Tibial nerve (tissue), 4 donors: ENCODE data around the gene CFAP70. TPM values are rescaled to one million over a fixed set of nuclear protein-coding genes. Genes with fewer than 3 reads are reported as not detected.

ENCODE experiments used
- DNase-seq, 2 donors: peaks; one replicate each; pipeline ENCODE4 v3.0.0-alpha.2; 2019; ENCODE audit warnings: low spot score in 2 of 2
- H3K27ac ChIP-seq, 4 donors: fragments of 200-600 bp; sonication (generic) in 3 of 4; one replicate each; pipeline ENCODE4 v1.5.1; 2017 to 2019; ENCODE audit warnings: mild to moderate bottlenecking in 1 of 4
- H3K27me3 ChIP-seq, 2 donors: fragments of 200-600 bp; sonication (generic) in 1 of 2; one replicate each; pipeline versions ENCODE4 v1.5.1 to v1.6.0; 2017 to 2019
- H3K36me3 ChIP-seq, 3 donors: fragments of 200-600 bp; sonication (generic); one replicate each; pipeline ENCODE4 v1.5.1; 2018 to 2019
- H3K4me1 ChIP-seq, 4 donors: fragments of 200-600 bp; sonication (generic) in 3 of 4; one replicate each; pipeline ENCODE4 v1.5.1; 2017 to 2019
- H3K4me3 ChIP-seq, 4 donors: fragments of 200-600 bp; sonication (generic) in 3 of 4; one replicate each; pipeline ENCODE4 v1.5.1; 2017 to 2019; ENCODE audit warnings: mild to moderate bottlenecking in 1 of 4, moderate library complexity in 1 of 4
- H3K9me3 ChIP-seq, 4 donors: fragments of 200-600 bp; sonication (generic) in 3 of 4; one replicate each; pipeline ENCODE4 v1.5.1; 2017 to 2019
- CTCF ChIP-seq, 5 experiments: fragments of 200-600 bp in 3 of 5; fragments of 450-650 bp in 2 of 5; sonication (generic) in 3 of 5; IDR thresholded peaks; one replicate each; pipeline ENCODE4 v1.5.1; 2016 to 2019; ENCODE audit warnings: antibody characterized with exemption in 5 of 5, mild to moderate bottlenecking in 3 of 5, moderate library complexity in 2 of 5
- EP300 ChIP-seq, 2 donors: sonication (generic); formaldehyde crosslinking; IDR thresholded peaks; one replicate each; pipeline ENCODE4 v1.6.1; 2017; ENCODE audit warnings: antibody characterized with exemption in 2 of 2, mild to moderate bottlenecking in 1 of 2
- POLR2A ChIP-seq, 2 donors: fragments of 450-650 bp; IDR thresholded peaks; one replicate each; pipeline ENCODE4 v1.6.1; 2017; ENCODE audit warnings: antibody characterized with exemption in 2 of 2, mild to moderate bottlenecking in 2 of 2, moderate library complexity in 2 of 2
- WGBS, 2 donors: methylation state at CpG; one replicate each; pipeline ENCODE4 v1.1.5; 2018; 5-methylcytosine and 5-hydroxymethylcytosine counted together
- total RNA-seq, 4 donors: library from RNA; depleted of rRNA; stranded (reverse); fragments of >200 nt; gene quantifications; one replicate each; pipeline ENCODE4 v1.1.0, GENCODE V29; 2016

The CFAP70 gene
- total RNA-seq, 4 donors from 2014 or later: 3.8 to 14.9 (median 6.6) TPM

GRCh38 chr10:73252445-73253224 lies 106.0 kb downstream of the CFAP70 start, which contains the start of gene MRPS16:
Gene MRPS16 (minus strand): TSS chr10:73252644. CDS start chr10:73252482, 162 bp downstream.
- Histone ChIP-seq H3K27ac (peak within 1 kb of the TSS; percentile 76 to 93 (median 90)), H3K4me3 (peak within 1 kb of the TSS; percentile 69 to 84 (median 80)), H3K36me3 (peaks cover 0 to 25% (median 0%) of the 10 kb centered on the region in 3 donors), H3K4me1 (peaks cover 6 to 44% (median 16%) of the 10 kb centered on the region in 4 donors), H3K27me3 (no peaks in the 10 kb centered on the region), H3K9me3 (no peaks in the 10 kb centered on the region)
- WGBS, 2 donors: 0% methylated on average over 37 to 38 of the region's 51 CpGs
- DNase-seq: peak; percentile 87 to 96
- TF ChIP-seq EP300 (IDR thresholded peaks at IDR 0.05): peak; percentile 93 to 99
- TF ChIP-seq CTCF (IDR thresholded peaks at IDR 0.05): peak in 2 of 5 experiments; percentile 18 to 41
- TF ChIP-seq POLR2A (IDR thresholded peaks at IDR 0.05): peak; percentile 2 to 57

- Histone ChIP-seq H3K36me3 (peaks cover 0 to 25% (median 0%) of the 10 kb centered on the region in 3 donors), H3K4me3 (peak overlapping the region; percentile 69 to 84 (median 80)), H3K27me3 (no peaks in the 10 kb centered on the region), H3K27ac (peak overlapping the region; percentile 76 to 93 (median 90)), H3K4me1 (peaks cover 8 to 47% (median 19%) of the 10 kb centered on the region in 4 donors), H3K9me3 (no peaks in the 10 kb centered on the region)
- 16 to 19% methylated on average over 23 of the region's 23 CpGs for WGBS, 2 donors
- DNase-seq: no peak
- no peak for TF ChIP-seq EP300 (IDR thresholded peaks at IDR 0.05)
- no peak for TF ChIP-seq POLR2A (IDR thresholded peaks at IDR 0.05)
- no peak for TF ChIP-seq CTCF (IDR thresholded peaks at IDR 0.05)
These were observed 106.8 kb downstream of the CFAP70 start for GRCh38 chr10:73251683-73252444.

- Histone ChIP-seq H3K9me3 (no peaks in the 10 kb centered on the region), H3K27me3 (no peaks in the 10 kb centered on the region), H3K27ac (peak overlapping the region in 2 of 4 donors; percentile 81 to 86), H3K36me3 (peaks cover 0 to 42% (median 0%) of the 10 kb centered on the region in 3 donors), H3K4me1 (peaks cover 8 to 65% (median 22%) of the 10 kb centered on the region in 4 donors), H3K4me3 (no peak overlapping the region)
- WGBS, 2 donors: 75 to 81% methylated on average over 5 of the region's 5 CpGs
- TF ChIP-seq EP300 (IDR thresholded peaks at IDR 0.05) (no peak), CTCF (IDR thresholded peaks at IDR 0.05) (no peak), POLR2A (IDR thresholded peaks at IDR 0.05) (no peak)
- DNase-seq: no peak
These were observed 110.4 kb downstream of the CFAP70 start for GRCh38 chr10:73248259-73248724.

GRCh38 chr10:73247509-73248258 lies 111.0 kb downstream of the CFAP70 start:
- H3K9me3 ChIP-seq: no peaks in the 10 kb centered on the region
- no peak for TF ChIP-seq EP300 (IDR thresholded peaks at IDR 0.05)
- TF ChIP-seq POLR2A (IDR thresholded peaks at IDR 0.05): no peak
- TF ChIP-seq CTCF (IDR thresholded peaks at IDR 0.05): no peak
- 43% methylated on average over 4 of the region's 4 CpGs for WGBS, 2 donors
- peaks cover 0 to 48% (median 0%) of the 10 kb centered on the region in 3 donors for H3K36me3 ChIP-seq
- DNase-seq: no peak
- peaks cover 8 to 61% (median 21%) of the 10 kb centered on the region in 4 donors for H3K4me1 ChIP-seq
- peak overlapping the region; percentile 61 to 86 (median 83) for H3K27ac ChIP-seq
- H3K4me3 ChIP-seq: peak overlapping the region; percentile 84 to 96 (median 84)
- no peaks in the 10 kb centered on the region for H3K27me3 ChIP-seq
